Sigmoid colon (tissue), 7 donors: ENCODE measurements around the gene UGT2B17. TPM values are rescaled to one million over a fixed set of nuclear protein-coding genes. Genes with fewer than 3 reads are reported as not detected.
"Not testable (repeated sequence)": the region's sequence is repeated elsewhere in the genome, so short reads cannot be mapped to it uniquely, and the experiment has no call there.

ENCODE experiments used
- DNase-seq: peaks from one replicate; pipeline ENCODE4 v3.0.0-alpha.2; 2019
- H3K27ac ChIP-seq, 4 donors: fragments of 200-600 bp; sonication (generic); one replicate each; pipeline ENCODE4 v1.5.1; 2016 to 2019; ENCODE audit warnings: mild to moderate bottlenecking in 1 of 4
- H3K27me3 ChIP-seq, 3 donors: fragments of 200-600 bp; sonication (generic); one replicate each; pipeline ENCODE4 v1.5.1; 2019; ENCODE audit warnings: mild to moderate bottlenecking in 1 of 3
- H3K36me3 ChIP-seq, 4 donors: fragments of 200-600 bp; sonication (generic); one replicate each; pipeline ENCODE4 v1.5.1; 2016 to 2019
- H3K4me1 ChIP-seq, 4 donors: fragments of 200-600 bp; sonication (generic); one replicate each; pipeline ENCODE4 v1.5.1; 2017 to 2019
- H3K4me3 ChIP-seq, 4 donors: fragments of 200-600 bp; sonication (generic); one replicate each; pipeline ENCODE4 v1.5.1; 2017 to 2019; ENCODE audit warnings: mild to moderate bottlenecking in 2 of 4, moderate library complexity in 1 of 4
- H3K9me3 ChIP-seq, 4 donors: fragments of 200-600 bp in 3 of 4; sonication (generic) in 3 of 4; one replicate each; pipeline versions ENCODE4 v1.5.1 to v1.6.1; 2013 to 2019
- CTCF ChIP-seq, 4 experiments: fragments of 450-650 bp in 3 of 4; fragments of 200-600 bp in 1 of 4; IDR thresholded peaks; one replicate each; pipeline ENCODE4 v1.5.1; 2016 to 2019; ENCODE audit warnings: antibody characterized with exemption in 4 of 4, mild to moderate bottlenecking in 3 of 4, moderate library complexity in 2 of 4
- EP300 ChIP-seq, 4 donors: sonication (generic); formaldehyde crosslinking; IDR thresholded peaks; one replicate each; pipeline ENCODE4 v1.6.1; 2017; ENCODE audit warnings: antibody characterized with exemption in 4 of 4
- POLR2A ChIP-seq, 2 donors: fragments of 450-650 bp; IDR thresholded peaks; one replicate each; pipeline ENCODE4 v1.6.1; 2016; ENCODE audit warnings: antibody characterized with exemption in 2 of 2, mild to moderate bottlenecking in 2 of 2, moderate library complexity in 2 of 2
- POLR2AphosphoS5 ChIP-seq, 4 donors: sonication (generic); formaldehyde crosslinking; IDR thresholded peaks; one replicate each; pipeline ENCODE4 v1.6.1; 2017; ENCODE audit warnings: antibody characterized with exemption in 4 of 4
- WGBS, 2 donors: extraction: QIAGEN DNeasy Blood & Tissue Kit; methylation state at CpG; one replicate each; pipeline ENCODE4 v1.1.7; 2013; 5-methylcytosine and 5-hydroxymethylcytosine counted together
- intact Hi-C: fragments of 100-400 bp; cut with DNase I; formaldehyde crosslinking; loops from one replicate; pipeline ENCODE4 v1.15.1; 2023
- polyA plus RNA-seq, 3 donors: library from polyadenylated mRNA; stranded (reverse); fragments of 200-250 nt; gene quantifications; one replicate each; pipeline ENCODE4 v1.2.3, GENCODE V29; 2013
- total RNA-seq, 4 donors: library from RNA; depleted of rRNA; stranded (reverse); fragments of >200 nt; gene quantifications; one replicate each; pipeline ENCODE4 v1.1.0, GENCODE V29; 2016
- donor health status: healthy with polysubstance abuse.
- donor health status: Bipolar disorder and iron deficiency.
- donor health status: healthy.

The UGT2B17 gene
- total and polyA plus RNA-seq, 7 donors, result 1.1 to 376 (median 83.5) TPM; not detected in 4

GRCh38 chr4:68569466-68570121 is 6.5 kb downstream of the UGT2B17 start:
- no peak for DNase-seq
- no peaks in the 10 kb centered on the region for H3K4me1 ChIP-seq
- no peak overlapping the region for H3K4me3 ChIP-seq
- TF ChIP-seq POLR2AphosphoS5 (IDR thresholded peaks at IDR 0.05) (no peak), CTCF (IDR thresholded peaks at IDR 0.05) (no peak), POLR2A (IDR thresholded peaks at IDR 0.05) (no peak), EP300 (IDR thresholded peaks at IDR 0.05) (no peak)
- no peaks in the 10 kb centered on the region for H3K9me3 ChIP-seq
- intact Hi-C loops, result no loop called here
- no peak overlapping the region for H3K27ac ChIP-seq
- H3K27me3 ChIP-seq, result no peaks in the 10 kb centered on the region
- WGBS, 2 donors, result 83% methylated on average over 7 of the region's 7 CpGs; no CpG with 5 or more reads in 1 of the 2 donors
- no peaks in the 10 kb centered on the region for H3K36me3 ChIP-seq

- H3K4me1 ChIP-seq, H3K27ac ChIP-seq, H3K27me3 ChIP-seq, H3K4me3 ChIP-seq, H3K36me3 ChIP-seq, H3K9me3 ChIP-seq, intact Hi-C loops, DNase-seq: not testable (repeated sequence)
- 54 to 60% methylated on average over 1 of the region's 1 CpG for WGBS, 2 donors
These were observed 7.1 kb downstream of the UGT2B17 start for GRCh38 chr4:68569036-68569435.

GRCh38 chr4:68568535-68568934 is 7.6 kb downstream of the UGT2B17 start:
- H3K4me3 ChIP-seq, H3K36me3 ChIP-seq, H3K27me3 ChIP-seq, intact Hi-C loops, DNase-seq, H3K9me3 ChIP-seq, H3K4me1 ChIP-seq, H3K27ac ChIP-seq: not testable (repeated sequence)
- 35% methylated on average over 4 of the region's 4 CpGs; no CpG with 5 or more reads in 1 of the 2 donors for WGBS, 2 donors

DNA sequence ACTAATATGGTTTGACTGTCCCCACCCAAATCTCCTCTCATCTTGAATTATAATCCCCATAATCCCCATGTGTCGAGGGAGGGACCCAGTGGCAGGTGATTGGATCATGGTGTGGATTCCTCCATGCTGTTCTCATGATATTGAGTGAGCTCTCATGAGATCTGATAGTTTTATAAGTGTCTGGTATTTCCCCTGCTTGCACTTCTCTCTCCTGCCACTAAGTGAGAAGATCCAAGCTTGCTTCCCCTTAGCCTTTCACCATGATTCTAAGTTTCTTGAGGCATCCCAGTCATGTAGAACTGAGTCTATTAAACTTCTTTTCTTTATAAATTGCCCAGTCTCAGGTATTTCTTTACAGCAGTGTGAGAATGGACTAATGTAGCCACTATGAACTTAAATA is 9.8 kb downstream of the UGT2B17 start:
- WGBS, 2 donors, result 66% methylated on average over 1 of the region's 1 CpG; no CpG with 5 or more reads in 1 of the 2 donors
- H3K36me3 ChIP-seq, H3K9me3 ChIP-seq, H3K27ac ChIP-seq, DNase-seq, intact Hi-C loops, H3K27me3 ChIP-seq, H3K4me3 ChIP-seq, H3K4me1 ChIP-seq: not testable (repeated sequence)

DNA sequence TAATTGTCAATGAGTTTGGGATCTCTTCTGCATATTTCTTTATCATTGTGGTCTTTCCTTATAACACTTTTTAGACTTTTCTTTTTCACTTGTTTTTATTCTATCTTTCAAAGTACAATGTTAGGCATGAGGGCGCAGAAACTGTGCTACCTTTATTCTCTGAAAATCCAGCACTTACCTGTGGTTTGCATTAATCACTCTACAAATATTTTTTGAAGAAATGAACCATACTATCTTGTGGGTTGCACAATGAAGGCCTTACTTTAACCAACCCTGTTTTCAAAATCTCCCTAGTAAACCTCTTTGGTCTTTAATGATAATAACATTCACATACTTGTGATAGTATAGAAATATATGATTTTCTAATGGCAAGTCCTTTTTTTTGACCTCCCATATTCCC is 11.0 kb downstream of the UGT2B17 start:
- H3K27ac ChIP-seq, H3K27me3 ChIP-seq, intact Hi-C loops, H3K36me3 ChIP-seq, H3K4me1 ChIP-seq, H3K9me3 ChIP-seq, DNase-seq, H3K4me3 ChIP-seq: not testable (repeated sequence)
- WGBS, 2 donors, result 89% methylated on average over 1 of the region's 1 CpG; no CpG with 5 or more reads in 1 of the 2 donors

GRCh38 chr4:68560364-68561070 is 15.6 kb downstream of the UGT2B17 start:
- DNase-seq, H3K9me3 ChIP-seq, H3K36me3 ChIP-seq, H3K4me1 ChIP-seq, intact Hi-C loops, H3K27ac ChIP-seq, H3K27me3 ChIP-seq, H3K4me3 ChIP-seq: not testable (repeated sequence)
- no CpG with 5 or more reads among the region's 1 CpG for WGBS, 2 donors

GRCh38 chr4:68553830-68554229 is 22.3 kb downstream of the UGT2B17 start:
- 91% methylated on average over 1 of the region's 1 CpG; no CpG with 5 or more reads in 1 of the 2 donors for WGBS, 2 donors
- H3K4me1 ChIP-seq, H3K9me3 ChIP-seq, intact Hi-C loops, H3K27me3 ChIP-seq, H3K36me3 ChIP-seq, H3K4me3 ChIP-seq, H3K27ac ChIP-seq, DNase-seq: not testable (repeated sequence)

DNA sequence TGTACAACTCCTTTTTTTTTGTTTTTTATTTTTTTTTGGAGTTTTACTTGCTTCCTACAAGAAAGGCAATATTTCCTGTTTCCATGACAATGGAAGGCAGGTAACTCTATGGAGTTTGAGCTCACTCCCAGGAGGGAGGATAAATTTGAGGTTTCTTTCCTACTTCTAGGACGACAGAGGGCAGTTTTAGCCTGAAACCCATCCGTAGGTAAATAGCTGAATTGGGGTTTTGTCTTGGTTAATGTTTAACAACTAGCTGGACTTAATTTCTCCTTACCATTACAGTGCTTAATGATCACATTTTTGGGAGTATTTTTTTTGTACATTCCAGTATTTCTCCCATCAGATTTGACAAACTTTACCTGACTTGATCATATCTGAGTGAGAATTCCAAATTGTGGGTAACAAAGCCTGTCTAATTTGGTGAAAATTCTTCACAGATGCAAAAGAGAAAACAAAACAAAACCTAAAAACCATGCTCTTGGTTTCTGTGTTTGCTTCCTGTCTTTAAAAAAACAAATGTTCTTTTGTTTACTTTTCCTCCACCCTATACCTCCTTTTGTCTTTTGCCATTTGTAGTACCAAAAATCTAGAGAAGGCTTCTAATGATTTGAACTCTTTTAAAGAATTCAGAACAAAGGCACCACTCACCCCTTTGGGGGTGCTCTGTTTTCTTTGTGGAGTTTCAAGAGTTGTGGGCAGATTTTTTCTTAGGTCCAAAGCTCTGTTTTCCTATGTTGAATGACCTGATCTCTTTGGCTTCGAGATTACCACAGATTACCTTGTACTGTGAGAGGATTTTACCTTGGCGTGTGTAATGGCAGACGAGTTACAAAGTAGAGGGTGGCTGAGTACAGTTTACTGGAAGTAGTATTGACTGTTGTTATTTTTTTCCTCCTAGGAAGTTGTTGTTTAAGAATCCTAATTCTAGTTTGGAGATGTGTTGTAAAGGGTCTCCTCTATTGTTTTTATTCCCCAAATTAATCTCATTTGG is 23.0 kb downstream of the UGT2B17 start:
- H3K4me3 ChIP-seq, DNase-seq, H3K27me3 ChIP-seq, H3K9me3 ChIP-seq, H3K36me3 ChIP-seq, H3K27ac ChIP-seq, H3K4me1 ChIP-seq, intact Hi-C loops: not testable (repeated sequence)
- WGBS, 2 donors, result 70% methylated on average over 5 of the region's 5 CpGs; no CpG with 5 or more reads in 1 of the 2 donors

GRCh38 chr4:68542742-68543141 is 33.4 kb downstream of the UGT2B17 start:
- intact Hi-C loops, result not testable (repeated sequence)

More at GRCh38 chr4:68542742-68543141, 33.4 kb downstream of the UGT2B17 start:
- not testable (repeated sequence) for H3K27me3 ChIP-seq, H3K4me1 ChIP-seq, DNase-seq, H3K27ac ChIP-seq, H3K9me3 ChIP-seq, H3K4me3 ChIP-seq, H3K36me3 ChIP-seq
- WGBS, 2 donors, result 90% methylated on average over 13 of the region's 13 CpGs; no CpG with 5 or more reads in 1 of the 2 donors
